Right ventricle myocardium superior (tissue), 1 donor: ENCODE data around the gene KIRREL3. TPM values are rescaled to one million over a fixed set of nuclear protein-coding genes. Genes with fewer than 3 reads are reported as not detected.
A peak's percentile ranks its signal among the peaks of the same experiment; 100 is the strongest.

ENCODE experiments used
- ATAC-seq: fragments of 200-7000 bp; cut with Tn5 transposase; one replicate; pipeline ENCODE4 v1.9.1; 2020; ENCODE audit warnings: mild to moderate bottlenecking; ENCODE audit not compliant: poor library complexity
- DNase-seq: peaks from one replicate; pipeline ENCODE4 v3.0.0-alpha.2; 2020
- intact Hi-C: fragments of 100-400 bp; cut with DNase I; formaldehyde crosslinking; loops from one replicate; pipeline ENCODE4 v1.11.2; 2022
- total RNA-seq: library from RNA; stranded (reverse); fragmentation: NEBNext Ultra II Directional; extraction: Animal tissue kit (Norgen Biotek cat#: 25700); gene quantifications from one replicate; pipeline ENCODE4 v1.2.1, GENCODE V29; 2021
- donor health status: DM: no; HTN: yes; CAD: no; lungs with severe emphysema.

KIRREL3 gene
- total RNA-seq, 1 donor from 2014 or later = 0.08 TPM

DNA sequence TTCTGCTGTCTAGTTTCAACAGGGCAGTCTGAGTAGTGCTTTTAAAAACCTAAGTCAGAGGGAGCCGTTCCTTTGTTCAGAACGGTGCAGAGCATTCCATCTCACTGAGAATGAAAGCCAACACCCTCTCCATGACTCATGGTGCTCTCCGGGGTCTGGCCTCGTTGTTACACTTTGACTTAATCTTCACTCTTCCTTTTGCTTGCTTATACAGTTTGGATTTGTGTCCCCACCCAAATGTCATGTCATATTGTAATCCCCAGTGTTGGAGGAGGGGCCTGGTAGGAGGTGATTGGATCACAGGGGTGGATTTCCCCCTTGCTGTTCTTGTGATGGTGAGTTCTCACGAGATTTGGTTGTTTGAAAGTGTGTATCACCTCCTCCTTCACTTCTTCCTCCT lies 352.8 kb downstream of the KIRREL3 start:
- DNase-seq = no peak
- intact Hi-C loops = no loop called here
- ATAC-seq = no peak

DNA sequence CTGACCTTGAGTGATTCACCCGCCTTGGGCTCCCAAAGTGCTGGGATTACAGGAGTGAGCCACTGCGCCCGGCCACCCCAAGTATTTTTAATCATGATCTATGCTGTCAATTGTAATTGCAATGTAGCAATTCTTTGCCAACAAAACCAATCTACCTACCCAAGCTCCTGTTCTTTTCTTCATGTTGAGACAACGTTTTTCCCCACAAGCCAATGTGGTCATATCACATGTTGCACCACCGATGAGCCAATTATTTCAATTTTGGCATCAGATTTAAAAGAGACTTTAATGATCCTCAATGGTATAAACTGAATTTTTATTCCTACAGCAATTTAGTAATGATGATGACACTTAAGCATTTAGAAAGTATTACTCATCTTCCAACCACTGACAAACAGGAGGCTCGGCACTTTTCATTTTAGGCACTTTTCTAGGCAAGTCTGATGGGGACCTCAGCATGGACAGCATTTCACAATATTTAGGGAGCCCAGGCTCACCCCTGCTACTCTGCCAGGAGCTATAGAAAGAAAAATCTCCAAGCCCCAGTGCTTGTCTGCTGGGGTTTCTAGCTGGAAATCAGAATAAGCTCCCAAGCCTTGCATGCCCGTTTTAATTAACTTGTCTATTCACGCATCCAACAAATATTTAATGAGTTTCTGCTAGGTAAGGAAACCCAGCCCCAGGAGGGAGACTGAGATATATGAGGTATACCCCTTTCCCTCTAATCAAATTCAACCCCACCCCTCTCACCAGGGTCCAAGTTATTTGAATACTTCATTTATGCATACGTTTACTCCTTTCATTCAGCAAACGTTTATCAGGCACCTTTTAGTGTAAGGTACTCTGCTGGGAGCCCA lies 353.6 kb downstream of the KIRREL3 start:
- DNase-seq = no peak
- no peak for ATAC-seq
- intact Hi-C loops = no loop called here

DNA sequence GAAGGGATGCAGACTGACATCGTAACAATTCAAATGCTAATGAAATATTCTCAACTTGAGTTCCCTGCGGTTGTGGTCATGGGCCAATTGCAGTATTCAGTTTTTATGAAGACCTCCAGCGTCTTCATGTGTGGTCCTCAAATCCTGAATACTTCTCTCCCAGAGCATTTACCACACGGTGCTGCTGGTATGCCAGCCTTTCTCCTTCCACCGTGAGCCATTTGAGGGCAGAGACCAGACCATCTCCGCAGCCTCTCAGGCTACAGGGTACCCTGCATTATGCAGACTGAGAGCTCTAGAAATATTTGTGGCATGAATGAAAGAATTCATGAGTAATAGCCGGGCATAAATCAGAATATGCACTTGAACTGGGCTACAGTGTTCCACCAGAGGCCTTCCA lies 355.4 kb downstream of the KIRREL3 start:
- intact Hi-C loops = no loop called here
- ATAC-seq = no peak
- DNase-seq = no peak

DNA sequence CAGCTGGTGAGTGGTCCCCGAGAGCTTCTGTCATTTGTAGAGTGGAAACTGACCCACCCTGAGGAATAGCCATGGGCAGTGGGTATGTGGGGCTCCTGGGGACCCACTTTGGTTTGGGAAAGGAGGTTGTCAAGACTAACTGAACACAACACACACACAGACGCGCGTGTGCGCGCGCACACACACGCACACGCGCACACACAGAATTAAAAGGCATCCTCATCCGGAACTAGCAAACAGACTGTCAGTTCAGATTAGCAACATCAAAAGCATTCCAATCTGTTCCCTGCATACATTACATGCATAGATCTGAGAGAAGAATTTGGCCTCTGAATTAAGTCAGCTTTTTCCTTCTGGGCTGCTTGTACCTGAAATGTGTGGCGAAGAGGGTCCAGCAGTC lies 360.4 kb downstream of the KIRREL3 start:
- DNase-seq (no peak), ATAC-seq (no peak)
- intact Hi-C loops = no loop called here

DNA sequence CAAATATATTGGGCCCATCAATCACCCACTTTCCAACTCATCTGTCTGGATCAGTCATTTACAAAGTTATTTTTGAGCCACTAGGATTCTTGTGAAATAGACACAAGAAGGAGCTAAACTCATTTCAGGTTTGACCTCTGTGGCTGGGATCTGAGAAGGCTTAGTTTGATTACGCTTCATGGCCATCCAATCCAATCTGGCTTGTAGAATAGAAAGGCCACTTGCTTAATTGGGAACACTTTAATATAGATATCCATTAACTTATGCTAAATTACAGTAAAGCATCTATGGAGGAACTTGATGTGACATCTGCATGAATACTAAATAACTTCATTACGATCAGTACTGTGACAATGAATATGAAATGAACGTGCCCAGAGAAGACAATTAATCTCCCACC lies 360.9 kb downstream of the KIRREL3 start:
- intact Hi-C loops = no loop called here
- ATAC-seq (no peak), DNase-seq (no peak)

DNA sequence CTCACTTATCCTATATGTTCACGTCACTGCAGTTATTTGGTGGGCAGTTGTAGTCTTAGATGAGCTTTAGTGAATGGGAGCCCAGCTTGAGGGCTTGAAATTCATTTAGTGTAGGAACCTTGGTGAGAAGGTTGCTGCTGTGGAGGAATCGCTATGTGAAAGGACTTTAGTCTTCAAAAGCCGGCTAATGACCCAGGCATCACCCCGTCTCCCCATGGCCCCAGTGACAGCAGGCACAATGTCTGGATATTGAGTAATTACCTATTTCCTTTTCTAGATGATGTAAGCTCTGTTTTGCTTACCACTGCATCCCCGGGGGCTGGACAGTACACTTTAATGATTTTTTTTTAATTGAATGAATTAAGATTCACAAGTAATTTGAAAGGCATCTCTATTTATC lies 361.9 kb downstream of the KIRREL3 start:
- no peak for ATAC-seq
- intact Hi-C loops = no loop called here
- DNase-seq = no peak

DNA sequence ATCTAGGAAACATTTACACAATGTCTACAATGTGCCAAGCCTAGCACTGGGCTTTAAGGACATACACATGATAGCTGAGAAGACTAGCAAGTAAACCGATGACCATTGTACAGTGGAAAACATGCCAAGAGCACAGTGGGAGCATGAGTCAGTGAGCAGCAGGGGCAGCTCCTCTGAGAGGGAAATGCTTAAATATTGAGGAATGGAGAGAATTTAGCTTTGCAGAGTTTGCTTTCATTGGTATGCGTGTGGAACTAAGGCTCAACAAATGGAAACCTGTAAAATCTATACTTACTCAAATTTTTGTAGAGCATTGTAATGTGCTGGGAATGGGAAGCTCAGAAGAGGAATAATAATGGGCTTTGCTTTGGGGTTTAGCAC lies 362.8 kb downstream of the KIRREL3 start:
- DNase-seq = no peak
- ATAC-seq = no peak
- intact Hi-C loops = no loop called here

DNA sequence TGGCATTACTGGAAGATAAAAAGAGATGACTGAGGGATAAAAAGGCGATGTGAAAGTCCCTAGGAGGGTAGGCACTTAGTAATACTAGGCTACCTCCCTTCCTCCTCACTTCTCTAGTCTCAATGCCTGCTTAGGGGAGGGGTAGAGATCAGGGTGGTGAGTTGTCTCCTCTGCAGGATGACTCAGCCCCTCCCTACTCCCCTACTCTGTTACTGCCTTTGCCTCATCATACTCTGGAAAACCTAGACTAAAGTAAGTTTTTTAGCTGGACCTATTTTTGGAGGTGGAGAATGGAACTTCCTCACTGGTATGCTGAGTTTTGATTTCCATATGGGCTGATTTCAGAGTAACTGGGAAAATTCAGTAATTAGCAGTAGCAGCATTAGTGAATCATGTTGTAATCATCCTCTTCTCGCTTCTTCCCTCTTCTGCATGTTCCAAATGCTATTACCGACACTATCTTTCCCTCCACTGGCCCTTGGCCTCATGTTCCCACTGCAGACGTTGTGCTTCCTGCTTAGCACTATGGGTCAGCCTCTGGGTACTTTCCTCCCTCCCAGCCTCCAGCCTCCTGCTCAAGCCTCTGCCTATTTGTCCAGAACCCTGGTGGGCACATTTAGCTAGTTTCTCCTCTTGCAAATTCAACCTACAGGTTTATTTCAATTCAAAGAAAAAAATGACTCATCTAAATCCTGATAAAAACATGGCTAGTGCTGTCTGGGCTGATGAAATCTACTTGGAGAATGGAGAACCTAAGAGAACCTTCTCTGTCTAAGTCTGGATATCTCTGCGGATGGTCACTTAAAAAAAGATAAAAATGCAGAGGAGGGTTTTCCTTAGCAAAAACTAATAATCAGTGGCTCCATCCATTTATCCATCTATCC lies 363.4 kb downstream of the KIRREL3 start:
- ATAC-seq (no peak), DNase-seq (no peak)
- intact Hi-C loops = no loop called here

DNA sequence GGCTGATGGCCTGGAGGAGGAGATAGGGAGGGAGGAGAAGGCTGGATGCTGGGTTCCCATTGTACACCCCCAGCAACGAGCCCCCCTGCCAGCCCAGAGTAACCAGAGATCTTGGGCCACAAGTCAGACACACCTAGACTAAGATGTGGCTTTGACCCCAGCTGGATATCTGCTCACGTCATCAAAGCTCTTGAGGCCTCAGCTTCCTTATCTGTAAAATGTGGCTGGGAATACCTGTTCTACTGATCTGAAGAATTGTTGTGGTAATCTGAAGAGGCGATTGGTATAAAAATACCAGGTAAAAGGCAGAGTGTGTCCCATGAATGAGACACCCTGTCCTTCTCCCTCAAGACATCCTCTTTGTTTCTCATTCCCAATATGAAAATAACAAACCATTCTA lies 365.1 kb downstream of the KIRREL3 start:
- DNase-seq = no peak
- no peak for ATAC-seq
- intact Hi-C loops = no loop called here

DNA sequence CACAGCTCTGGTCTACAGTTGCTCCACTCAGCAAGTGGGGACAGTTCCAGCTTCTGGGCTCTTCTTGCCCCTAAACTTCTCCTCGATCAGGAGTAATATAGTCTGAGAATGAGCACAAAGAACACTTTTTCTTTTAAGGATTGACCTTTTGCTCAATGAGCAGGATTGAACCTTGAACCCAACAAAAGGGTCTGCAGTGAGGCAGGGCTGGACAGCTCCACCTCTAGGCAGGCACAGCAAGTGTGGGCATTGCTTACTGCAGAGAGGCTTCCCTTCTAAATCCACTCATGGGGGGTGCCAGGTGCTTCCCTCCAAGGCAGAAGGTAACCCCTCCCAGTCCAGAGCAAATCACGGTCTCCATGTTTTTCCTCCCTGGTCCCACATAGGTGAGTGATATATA lies 365.6 kb downstream of the KIRREL3 start:
- no peak for DNase-seq
- intact Hi-C loops = no loop called here
- no peak for ATAC-seq

DNA sequence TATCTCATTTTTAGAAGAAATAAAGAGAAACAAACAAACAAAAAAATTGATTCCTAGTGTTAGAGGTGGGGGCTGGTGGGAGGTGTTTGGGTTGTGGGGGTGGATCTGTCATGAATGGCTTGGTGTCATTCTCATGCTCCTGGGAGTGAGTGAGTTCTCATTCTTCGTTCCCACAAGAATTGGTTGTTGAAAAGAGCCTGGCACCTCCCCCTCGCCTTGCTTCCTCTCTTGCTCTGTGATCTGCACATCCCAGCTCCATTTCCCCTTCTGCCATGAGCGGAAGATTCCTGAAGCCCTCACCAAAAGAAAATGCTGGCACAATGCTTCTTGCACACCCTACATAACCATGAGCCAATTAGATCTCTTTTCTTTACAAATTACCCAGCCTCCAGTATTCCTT lies 367.2 kb downstream of the KIRREL3 start:
- DNase-seq (no peak), ATAC-seq (no peak)
- intact Hi-C loops = no loop called here

DNA sequence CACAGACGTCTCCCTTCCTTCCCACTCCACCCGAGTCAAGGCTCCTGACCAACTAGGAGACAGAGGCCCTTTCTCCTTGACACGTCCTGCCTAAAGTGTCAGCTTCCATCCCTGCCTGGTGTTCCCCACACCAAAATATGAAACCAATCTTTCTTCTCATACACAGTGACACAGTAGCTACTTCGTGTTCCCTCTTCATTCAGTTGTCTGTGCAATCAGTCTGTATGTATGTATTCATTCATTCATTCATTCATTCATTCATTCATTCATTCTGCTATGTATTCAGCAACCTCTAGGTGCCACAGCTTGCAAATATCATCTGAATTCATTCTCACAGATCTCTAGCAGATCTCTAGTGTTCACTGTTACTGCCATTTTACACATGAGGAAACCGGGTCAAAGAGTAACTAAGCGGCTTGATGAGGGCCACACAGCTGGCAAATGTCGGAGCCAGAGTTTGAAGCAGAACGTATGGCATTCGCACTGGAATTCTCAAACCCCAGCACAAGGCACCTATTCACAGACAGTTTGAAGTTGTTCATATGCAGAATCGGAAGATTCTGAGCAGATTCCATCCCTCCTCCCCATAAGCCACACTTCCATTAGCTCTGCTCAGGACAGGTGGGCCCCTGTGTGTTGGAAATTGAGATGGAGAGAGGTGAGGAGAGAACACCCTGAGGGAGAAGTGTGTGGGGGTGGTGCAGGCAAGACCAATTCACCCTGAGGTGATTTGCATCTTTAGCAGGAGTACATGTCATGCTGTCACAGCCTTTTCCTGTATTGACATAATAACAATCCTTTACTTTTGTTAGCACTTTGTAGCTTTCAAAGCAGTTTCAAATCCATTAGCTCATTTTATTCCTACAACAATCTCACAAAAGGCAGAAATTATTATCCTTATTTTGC lies 369.4 kb downstream of the KIRREL3 start:
- intact Hi-C loops = no loop called here
- ATAC-seq (no peak), DNase-seq (no peak)

DNA sequence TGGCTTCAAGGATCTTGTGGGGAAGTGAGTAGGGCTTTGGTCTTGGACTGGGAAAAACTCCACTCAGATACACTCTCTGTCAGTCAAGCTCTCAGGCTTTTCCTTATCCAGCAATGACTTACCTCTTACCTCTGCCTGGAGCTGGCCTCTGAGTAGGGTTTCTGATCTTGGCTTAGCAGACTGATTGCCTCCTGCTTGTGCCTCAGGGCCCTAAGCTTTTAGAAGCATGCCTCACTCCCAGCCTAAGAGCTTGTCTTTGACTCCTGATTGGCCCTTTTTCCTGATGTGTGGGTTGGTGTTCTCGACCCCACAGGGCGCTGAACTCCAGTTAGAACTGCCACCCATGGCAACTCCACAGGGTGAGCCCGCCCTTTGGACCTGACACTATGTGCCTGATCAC lies 370.1 kb downstream of the KIRREL3 start:
- intact Hi-C loops = no loop called here
- DNase-seq (no peak), ATAC-seq (no peak)

DNA sequence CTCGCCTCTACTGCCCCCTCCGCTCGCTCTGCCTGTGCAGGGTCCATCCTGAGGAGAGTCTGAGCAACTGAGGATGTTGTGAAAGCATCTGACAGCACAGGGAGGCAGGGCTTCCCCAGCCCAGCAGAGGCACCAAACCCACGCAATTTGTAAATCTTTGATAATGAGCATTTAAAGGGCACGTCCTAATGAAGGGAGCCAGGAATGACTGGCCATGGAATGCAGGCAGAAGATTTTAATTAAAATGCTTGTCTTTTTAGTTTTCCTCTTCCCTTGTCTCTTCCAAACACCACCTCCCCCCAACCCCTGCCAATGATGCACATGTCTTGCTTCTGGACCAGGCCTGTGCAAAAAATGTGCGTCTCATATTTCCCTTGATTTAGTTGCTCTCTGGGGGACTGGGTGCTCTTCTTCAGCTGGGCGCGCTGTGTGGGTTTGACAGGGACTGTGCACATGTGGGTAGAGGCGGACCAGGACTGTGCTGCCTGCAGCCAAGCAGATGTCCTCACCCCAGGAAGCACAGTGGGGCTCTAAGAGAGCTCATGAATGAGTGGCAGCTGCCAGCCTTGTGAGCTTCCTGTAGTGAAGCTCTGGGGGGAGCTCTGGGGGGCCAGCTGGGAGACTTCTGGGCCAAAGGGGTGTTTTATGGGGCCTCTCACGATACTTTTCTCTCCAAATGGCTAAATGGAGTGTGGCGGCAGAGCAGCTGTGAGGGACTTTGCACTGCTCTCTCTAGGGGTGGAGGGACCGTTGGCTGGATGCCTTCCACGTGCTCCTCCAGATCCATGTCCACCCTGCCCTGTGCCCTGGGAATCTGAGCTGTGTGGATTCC lies 371.6 kb downstream of the KIRREL3 start:
- no peak for DNase-seq
- peak; percentile 25 for ATAC-seq
- intact Hi-C loops = no loop called here

DNA sequence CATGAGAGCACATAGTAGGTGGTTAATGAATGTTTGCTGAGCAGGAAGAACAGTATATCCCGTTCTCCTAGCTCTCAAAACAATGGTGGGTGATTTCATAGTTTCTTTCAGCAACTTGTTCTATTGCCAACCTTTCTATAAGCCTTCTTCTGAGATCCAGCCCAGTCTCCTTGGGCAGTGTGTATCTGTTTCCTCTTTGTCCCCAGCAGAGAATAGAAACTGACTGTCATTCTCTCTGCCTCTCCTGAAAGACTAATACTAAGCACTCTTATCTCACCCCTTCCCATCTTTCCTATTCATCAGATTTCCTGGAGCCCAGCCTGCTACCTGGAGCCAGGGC lies 372.1 kb downstream of the KIRREL3 start:
- intact Hi-C loops = no loop called here
- ATAC-seq (no peak), DNase-seq (no peak)

DNA sequence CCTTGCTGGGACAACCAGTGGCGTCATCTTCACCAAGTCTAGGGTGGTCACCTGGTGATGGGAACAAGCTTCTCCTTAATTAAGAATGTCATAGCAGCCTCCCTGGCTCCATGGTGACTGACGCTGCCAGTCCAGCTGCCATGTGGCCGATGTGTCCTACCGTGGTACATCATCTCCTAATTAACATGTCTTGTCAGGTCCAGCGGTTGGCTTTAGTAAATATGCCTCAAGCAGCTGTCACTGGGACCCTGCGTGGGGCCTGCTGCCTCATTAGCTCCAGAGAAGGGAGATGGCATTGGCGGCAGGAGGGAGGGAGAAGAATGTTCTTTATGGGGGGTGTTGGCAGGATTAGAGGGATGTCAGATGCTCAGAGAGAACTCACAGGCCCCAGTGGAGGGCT lies 373.1 kb downstream of the KIRREL3 start:
- DNase-seq (no peak), ATAC-seq (no peak)
- intact Hi-C loops = no loop called here

DNA sequence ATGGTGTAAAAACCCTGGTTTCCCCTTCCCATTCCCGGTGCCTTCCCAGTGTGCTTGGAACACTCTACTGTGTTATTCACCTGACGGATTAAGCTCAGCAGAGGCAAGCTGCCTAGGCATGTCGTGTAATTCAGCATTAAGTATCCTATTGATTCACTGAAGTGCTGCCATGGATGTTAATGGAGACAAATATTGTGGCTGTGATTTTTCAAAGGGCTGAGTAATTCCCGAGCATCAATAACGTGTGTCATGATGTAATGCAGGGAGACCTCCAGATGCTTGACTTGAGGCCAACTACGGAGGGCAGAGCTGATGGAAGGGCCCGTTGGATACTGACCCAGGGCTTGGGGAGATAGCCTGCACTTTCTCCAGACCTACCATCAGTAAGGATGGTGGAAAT lies 376.1 kb downstream of the KIRREL3 start:
- intact Hi-C loops = no loop called here
- DNase-seq = no peak
- ATAC-seq = no peak

DNA sequence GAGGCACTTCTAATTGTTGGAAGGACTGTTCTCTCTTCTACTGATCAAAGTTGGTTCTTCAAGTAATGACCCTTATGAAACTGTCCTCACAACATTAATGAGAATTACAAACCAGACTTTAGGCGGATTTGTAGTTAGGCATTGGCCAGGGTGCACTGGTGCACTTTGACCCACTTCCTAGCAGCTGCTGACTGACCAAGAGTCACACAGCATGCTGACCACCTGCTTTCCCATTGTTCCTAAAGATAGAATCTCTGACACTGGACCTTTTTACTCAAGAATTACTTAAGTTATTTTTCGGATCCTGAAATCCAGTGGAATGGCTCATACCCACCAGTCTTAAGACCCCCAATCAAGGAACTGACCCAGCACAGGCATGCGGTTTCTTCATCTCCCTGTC lies 381.1 kb downstream of the KIRREL3 start:
- intact Hi-C loops = no loop called here
- ATAC-seq (no peak), DNase-seq (no peak)
